WTC11 (cell line): ENCODE measurements around the gene LRMDA. TPM values are rescaled to one million over a fixed set of nuclear protein-coding genes. Genes with fewer than 3 reads are reported as not detected.

Experiments
- ATAC-seq: fragments of 200-7000 bp; cut with Tn5 transposase; 2 replicates; pipeline ENCODE4 v1.10.0; 2021; ENCODE audit warnings: mild to moderate bottlenecking, moderate library complexity
- CTCF ChIA-PET: fragments of 300-600 bp; sonication (Branson Sonifier 250); formaldehyde crosslinking; loops from one replicate; lab custom pipeline; 2021; ENCODE audit warnings: antibody characterized with exemption; lab: Charles Lee
- POLR2A ChIA-PET: fragments of 350-600 bp; sonication (Branson Sonifier 250); formaldehyde crosslinking; loops from one replicate; lab custom pipeline; 2021; ENCODE audit warnings: antibody characterized with exemption; lab: Charles Lee
- DNase-seq: peaks from one replicate; pipeline ENCODE4 v3.0.0; 2021; ENCODE audit warnings: low spot score
- H3K27ac Mint-ChIP-seq: 2 replicates; pipeline ENCODE4 v1.8.0; 2021; ENCODE audit warnings: mixed read lengths
- H3K27me3 Mint-ChIP-seq: 2 replicates; pipeline ENCODE4 v1.8.0; 2021; ENCODE audit warnings: low read depth, mild to moderate bottlenecking, moderate library complexity, mixed read lengths
- H3K36me3 Mint-ChIP-seq: 2 replicates; pipeline ENCODE4 v1.8.0; 2021; ENCODE audit warnings: mixed read lengths
- H3K4me1 Mint-ChIP-seq: 2 replicates; pipeline ENCODE4 v1.8.0; 2022; ENCODE audit warnings: mixed read lengths
- H3K4me3 Mint-ChIP-seq: 2 replicates; pipeline ENCODE4 v1.8.0; 2021; ENCODE audit warnings: mild to moderate bottlenecking, moderate library complexity, mixed read lengths
- H3K9me3 Mint-ChIP-seq: 2 replicates; pipeline ENCODE4 v1.8.0; 2021; ENCODE audit warnings: mixed read lengths
- AR ChIP-seq: fragments of 250-450 bp; sonication (Bioruptor Pico); IDR thresholded peaks from 2 replicates; pipeline ENCODE4 v1.9.0; 2021; ENCODE audit warnings: mild to moderate bottlenecking
- ATF6 ChIP-seq: sonication (generic); formaldehyde crosslinking; IDR thresholded peaks from 2 replicates; pipeline ENCODE4 v1.8.1; 2023; ENCODE audit warnings: mild to moderate bottlenecking, missing genetic modification reagents
- CREM ChIP-seq: sonication (generic); formaldehyde crosslinking; IDR thresholded peaks from 2 replicates; pipeline ENCODE4 v1.8.1; 2022; ENCODE audit warnings: mild to moderate bottlenecking, missing genetic modification reagents, moderate library complexity
- ESRRA ChIP-seq: sonication (generic); formaldehyde crosslinking; IDR thresholded peaks from 2 replicates; pipeline ENCODE4 v1.8.1; 2022; ENCODE audit warnings: mild to moderate bottlenecking, missing genetic modification reagents, borderline replicate concordance
- FOXP1 ChIP-seq: sonication (generic); formaldehyde crosslinking; IDR thresholded peaks from 2 replicates; pipeline ENCODE4 v1.8.0; 2022; ENCODE audit warnings: missing genetic modification reagents, mild to moderate bottlenecking, moderate library complexity, borderline replicate concordance
- GRHL2 ChIP-seq: fragments of 250-450 bp; sonication (Bioruptor Pico); IDR thresholded peaks from 2 replicates; pipeline ENCODE4 v1.8.0; 2022; ENCODE audit warnings: mild to moderate bottlenecking, moderate library complexity; ENCODE audit not compliant: insufficient replicate concordance, severe bottlenecking
- HMGA2 ChIP-seq: fragments of 250-450 bp; sonication (Bioruptor Pico); IDR thresholded peaks from 2 replicates; pipeline ENCODE4 v1.4.0; 2021; ENCODE audit warnings: mild to moderate bottlenecking, moderate library complexity
- HMGXB4 ChIP-seq: sonication (generic); formaldehyde crosslinking; IDR thresholded peaks from 2 replicates; pipeline ENCODE4 v1.8.1; 2023; ENCODE audit warnings: mild to moderate bottlenecking, moderate library complexity, missing genetic modification reagents
- NFYB ChIP-seq: sonication (generic); formaldehyde crosslinking; conservative IDR thresholded peaks from 2 replicates; pipeline ENCODE4 v1.8.0; 2022; ENCODE audit warnings: low read depth, missing genetic modification reagents
- PRDM15 ChIP-seq: sonication (generic); formaldehyde crosslinking; IDR thresholded peaks from 2 replicates; pipeline ENCODE4 v1.8.0; 2022; ENCODE audit warnings: missing genetic modification reagents
- SOX15 ChIP-seq: fragments of 250-450 bp; sonication (Bioruptor Pico); IDR thresholded peaks from 2 replicates; pipeline ENCODE4 v1.9.0; 2021; ENCODE audit warnings: mild to moderate bottlenecking
- TEAD4 ChIP-seq: sonication (generic); formaldehyde crosslinking; IDR thresholded peaks from 2 replicates; pipeline ENCODE4 v1.8.0; 2022; ENCODE audit warnings: mild to moderate bottlenecking, missing genetic modification reagents
- ZBTB21 ChIP-seq: sonication (generic); formaldehyde crosslinking; IDR thresholded peaks from 2 replicates; pipeline ENCODE4 v1.8.1; 2023; ENCODE audit warnings: mild to moderate bottlenecking, missing genetic modification reagents, borderline replicate concordance
- ZMAT4 ChIP-seq: fragments of 250-450 bp; sonication (Bioruptor Pico); IDR thresholded peaks from 2 replicates; pipeline ENCODE4 v1.9.0; 2021; ENCODE audit warnings: mild to moderate bottlenecking
- ZNF138 ChIP-seq: sonication (generic); formaldehyde crosslinking; conservative IDR thresholded peaks from 2 replicates; pipeline ENCODE4 v1.8.1; 2022; ENCODE audit warnings: mild to moderate bottlenecking, moderate library complexity, missing genetic modification reagents
- ZNF281 ChIP-seq: sonication (generic); formaldehyde crosslinking; IDR thresholded peaks from 2 replicates; pipeline ENCODE4 v1.8.0; 2023; ENCODE audit warnings: mild to moderate bottlenecking, missing genetic modification reagents
- ZNF317 ChIP-seq: sonication (generic); formaldehyde crosslinking; IDR thresholded peaks from 2 replicates; pipeline ENCODE4 v1.8.1; 2023; ENCODE audit warnings: low read depth, mild to moderate bottlenecking, moderate library complexity, missing genetic modification reagents, borderline replicate concordance
- ZNF396 ChIP-seq: fragments of 250-450 bp; sonication (Bioruptor Pico); IDR thresholded peaks from 2 replicates; pipeline ENCODE4 v1.8.0; 2021; ENCODE audit warnings: mild to moderate bottlenecking, moderate library complexity, borderline replicate concordance
- ZNF425 ChIP-seq: fragments of 250-450 bp; sonication (Bioruptor Pico); conservative IDR thresholded peaks from 2 replicates; pipeline ENCODE4 v1.9.0; 2021; ENCODE audit warnings: mild to moderate bottlenecking
- total RNA-seq: library from RNA; stranded (reverse); gene quantifications from 3 replicates; pipeline ENCODE4 v1.2.3, GENCODE V29; 2021

The LRMDA gene
- total RNA-seq, 1 experiment from 2014 or later = 0.92 TPM

GRCh38 chr10:76086170-76086760 is 654.8 kb downstream of the LRMDA start:
- peaks cover 65% of the 10 kb centered on the region for H3K4me1 Mint-ChIP-seq
- H3K27ac Mint-ChIP-seq = no peak overlapping the region
- no peak for ATAC-seq
- POLR2A ChIA-PET = interaction anchor here (0.6 to 0.7 kb wide), 2 partner anchors 51 to 683 kb away, joined by 3 to 7 read pairs; no protein-coding TSS in a partner anchor
- H3K27me3 Mint-ChIP-seq = peaks cover 12% of the 10 kb centered on the region
- no peaks in the 10 kb centered on the region for H3K36me3 Mint-ChIP-seq
- H3K9me3 Mint-ChIP-seq = peaks cover 10% of the 10 kb centered on the region
- CTCF ChIA-PET = interaction anchor here (1.0 to 3.6 kb wide), 10 partner anchors 9 to 218 kb away, joined by 3 to 29 read pairs (median 4); no protein-coding TSS in a partner anchor
- no peak for DNase-seq
- TF ChIP-seq ZBTB21 (no peak), ZNF396 (no peak), HMGA2 (CRISPR knock-in tag) (no peak), AR (CRISPR knock-in tag) (no peak), ZNF425 (CRISPR knock-in tag) (no peak), ATF6 (CRISPR knock-in tag) (no peak), CREM (no peak), FOXP1 (CRISPR knock-in tag) (no peak), TEAD4 (CRISPR knock-in tag) (no peak), PRDM15 (CRISPR knock-in tag) (no peak), NFYB (CRISPR knock-in tag) (no peak), ZNF317 (CRISPR knock-in tag) (no peak), SOX15 (no peak), ZNF138 (CRISPR knock-in tag) (no peak), HMGXB4 (CRISPR knock-in tag) (no peak), ZNF281 (CRISPR knock-in tag) (no peak), ESRRA (CRISPR knock-in tag) (no peak), ZMAT4 (no peak), GRHL2 (no peak)
- no peak overlapping the region for H3K4me3 Mint-ChIP-seq
